ENCODE data around the gene UCK1.

The UCK1 gene

DNA sequence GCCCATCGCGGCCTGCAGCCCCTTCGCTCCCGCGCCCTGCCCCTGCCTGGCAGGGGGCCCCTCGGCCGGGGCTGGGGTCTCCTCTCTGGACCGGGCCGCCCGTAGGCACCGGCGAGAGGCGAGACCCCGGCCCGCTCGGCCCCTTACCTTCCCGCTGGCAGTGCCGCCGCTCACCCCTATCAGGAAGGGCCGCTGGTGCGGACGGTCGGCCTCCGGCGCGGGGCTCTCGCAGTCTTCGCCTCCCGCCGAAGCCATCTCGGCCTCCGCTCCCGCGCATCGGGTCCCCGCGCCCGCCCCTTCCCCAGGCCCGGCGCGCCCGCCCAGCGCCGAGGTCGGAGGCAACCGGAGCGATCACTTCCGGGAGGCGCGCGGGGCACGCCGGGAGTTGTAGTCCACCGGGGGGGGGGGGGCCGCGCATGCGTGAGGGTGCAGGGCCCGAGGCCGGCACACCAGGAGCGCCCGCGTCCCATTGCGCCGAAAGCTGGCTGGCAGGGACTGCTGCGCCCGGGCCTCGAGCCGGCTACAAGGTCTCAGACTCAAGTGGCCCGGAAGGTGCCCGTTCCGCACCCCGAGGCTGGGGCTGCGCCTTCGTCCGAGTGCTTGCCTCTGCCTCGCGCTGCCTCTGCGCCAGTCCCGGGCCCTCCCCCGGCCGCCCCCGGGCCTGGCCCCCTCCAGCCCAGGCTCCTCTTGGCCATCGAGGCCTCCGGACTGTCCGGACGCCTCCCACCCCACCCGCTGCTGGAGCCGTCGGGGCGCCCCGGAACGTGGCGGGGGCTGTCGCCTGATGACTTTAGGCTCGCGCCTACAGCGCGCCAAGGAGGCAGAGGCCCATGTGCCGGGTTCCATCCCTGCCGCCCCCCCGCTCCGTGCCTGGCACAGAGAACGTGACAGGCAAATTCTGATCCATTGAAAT is at the start of gene UCK1:
UCK1 (minus strand) TSS at position 344 of the 913 bp plus-strand sequence; CDS start at position 255, 89 bp downstream.
- peak; percentile 73 for DNase-seq

DNA sequence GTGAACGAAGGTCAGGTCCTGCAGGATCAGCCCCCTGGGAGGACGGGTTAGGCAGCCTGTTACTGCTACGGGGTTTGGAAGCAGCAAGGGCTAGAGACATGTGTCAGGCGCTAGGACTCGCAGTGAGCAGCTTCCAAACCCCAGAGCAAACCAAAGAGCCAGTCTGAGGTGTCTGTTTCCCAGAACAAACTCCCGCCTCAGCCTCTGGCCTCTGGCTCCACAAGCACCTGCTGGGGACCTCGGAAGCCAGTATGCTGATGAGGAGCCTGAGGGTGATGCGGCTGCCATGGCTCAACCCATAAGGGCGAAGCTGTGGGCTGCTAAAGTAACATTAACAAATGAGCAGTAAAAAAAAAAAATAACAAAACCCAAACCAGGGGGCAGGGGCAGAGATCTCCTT is 49.3 kb upstream of the UCK1 start:
- no peak for DNase-seq

DNA sequence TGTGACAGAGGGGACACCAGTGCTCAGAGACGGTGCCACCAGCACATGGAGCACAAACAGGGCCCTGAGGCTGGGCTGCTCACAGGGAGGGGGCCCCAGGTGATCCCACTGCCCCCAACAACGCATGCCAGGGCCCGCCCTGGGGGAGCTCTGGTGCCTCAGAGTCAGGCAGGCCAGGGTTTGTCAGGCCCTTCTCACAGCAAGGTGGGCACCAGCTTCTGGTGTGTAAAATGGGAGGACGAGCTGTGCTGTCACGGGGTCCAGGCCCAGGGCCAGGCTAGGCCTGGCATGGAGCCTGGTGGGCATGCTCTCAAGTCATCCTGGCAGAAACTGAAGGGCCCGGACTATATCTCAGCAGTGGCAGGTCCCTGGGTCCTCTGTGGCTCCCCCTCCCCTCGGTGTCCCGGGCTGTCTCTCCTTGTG is 48.7 kb upstream of the UCK1 start:
- no peak for DNase-seq

DNA sequence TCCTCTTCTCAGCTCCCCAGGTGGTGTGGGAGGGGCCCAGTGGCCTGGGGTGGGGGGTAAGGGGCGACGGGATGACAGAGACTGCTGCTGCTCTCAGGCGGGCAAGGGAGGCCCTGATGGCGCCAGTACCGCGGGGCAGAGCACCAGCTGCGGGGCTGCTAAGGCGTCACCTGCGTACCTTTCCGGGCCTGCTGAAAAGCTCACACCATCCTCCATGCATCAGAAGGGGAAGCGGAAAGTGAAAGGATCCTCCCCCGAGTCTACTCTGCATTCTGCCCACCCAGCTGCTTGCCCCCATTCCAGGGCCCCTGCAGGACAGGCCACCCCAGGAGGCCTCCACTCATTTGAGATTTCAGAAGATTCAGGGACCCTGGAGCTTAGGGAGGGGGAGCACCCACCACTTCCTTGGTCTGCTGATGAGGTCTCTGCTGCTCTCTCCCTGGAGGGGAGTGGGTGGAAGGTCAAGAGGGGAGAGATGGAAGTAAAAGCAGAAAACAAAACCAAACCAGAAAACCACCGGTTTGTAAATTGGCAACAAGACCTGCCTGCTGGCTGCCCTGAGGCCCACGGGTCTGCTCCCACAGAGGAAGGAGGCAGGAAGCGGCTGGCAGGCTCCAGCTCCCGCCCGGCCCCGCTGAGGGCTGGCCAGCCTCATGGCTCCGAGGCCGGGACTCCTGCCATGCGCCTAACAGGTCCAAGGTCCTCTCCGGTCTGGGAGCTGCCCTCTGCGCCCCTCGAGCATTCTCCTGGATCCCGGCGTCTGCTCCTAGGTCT is 47.9 kb upstream of the UCK1 start:
- peak; percentile 58 for DNase-seq

DNA sequence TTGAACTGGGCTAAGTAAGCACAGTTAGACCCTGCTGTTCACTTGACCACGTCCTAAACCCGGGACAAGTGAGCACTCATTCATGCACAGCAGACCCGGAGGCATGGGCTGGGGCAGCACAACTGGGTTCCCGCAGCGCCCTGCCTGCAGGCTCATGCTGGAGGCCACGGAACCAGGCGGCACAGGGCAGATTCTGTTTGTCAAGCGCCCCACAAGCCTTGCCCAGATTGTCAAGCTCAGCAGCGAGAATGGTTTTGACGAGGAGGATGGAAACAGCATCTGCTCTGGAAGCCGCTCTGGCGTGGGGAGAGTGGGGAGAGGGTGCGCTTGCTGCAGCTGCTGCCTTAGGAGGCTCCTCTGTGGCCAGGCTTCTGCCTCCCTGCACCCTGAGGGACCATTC is 47.0 kb upstream of the UCK1 start:
- DNase-seq = no peak

DNA sequence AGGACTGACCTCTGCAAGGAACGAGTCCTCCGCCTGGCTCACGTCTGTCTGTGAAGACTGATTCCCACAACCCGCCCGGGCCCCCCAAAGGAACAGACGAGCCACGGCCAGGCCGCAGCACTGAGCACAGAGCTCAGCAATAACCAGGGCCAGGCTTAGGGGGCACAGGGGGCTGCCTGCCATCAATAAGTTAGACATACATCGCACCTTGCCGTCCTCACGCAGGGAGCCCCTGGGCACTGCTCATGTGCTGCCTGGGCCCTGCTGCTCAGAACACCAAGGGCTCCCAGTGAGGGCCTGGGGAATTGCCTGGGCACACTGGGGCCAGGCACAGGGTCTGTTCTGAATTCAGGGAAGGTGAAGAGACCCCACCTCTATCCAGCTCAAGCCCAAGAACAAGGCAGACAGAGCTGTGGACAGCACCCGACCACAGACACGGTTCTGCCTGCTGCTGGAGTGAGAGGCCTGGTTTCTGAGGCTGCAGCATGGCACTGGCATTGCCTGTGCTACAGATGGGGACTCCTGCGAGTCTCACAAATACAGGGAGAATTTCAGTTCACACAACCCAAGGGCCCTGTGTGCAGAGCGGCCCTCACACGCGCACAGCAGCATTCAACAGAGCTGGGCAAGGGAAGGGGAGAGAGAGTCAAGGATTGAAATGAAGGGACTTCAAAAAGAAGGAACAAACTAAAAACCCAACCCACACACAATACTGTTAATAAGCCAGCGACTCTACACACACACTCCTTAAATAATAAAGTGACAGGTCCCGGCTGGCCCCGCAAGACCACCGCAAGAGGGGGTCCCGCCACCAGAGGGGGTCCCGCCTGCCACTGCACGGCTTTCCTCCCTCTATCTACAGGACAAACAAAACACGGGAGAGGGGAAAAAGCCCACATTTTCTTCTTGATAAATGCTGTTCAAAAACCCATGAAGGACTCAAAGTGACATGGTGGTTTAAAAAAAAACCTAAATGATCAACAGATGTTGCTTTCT is 46.2 kb upstream of the UCK1 start:
- DNase-seq = no peak

DNA sequence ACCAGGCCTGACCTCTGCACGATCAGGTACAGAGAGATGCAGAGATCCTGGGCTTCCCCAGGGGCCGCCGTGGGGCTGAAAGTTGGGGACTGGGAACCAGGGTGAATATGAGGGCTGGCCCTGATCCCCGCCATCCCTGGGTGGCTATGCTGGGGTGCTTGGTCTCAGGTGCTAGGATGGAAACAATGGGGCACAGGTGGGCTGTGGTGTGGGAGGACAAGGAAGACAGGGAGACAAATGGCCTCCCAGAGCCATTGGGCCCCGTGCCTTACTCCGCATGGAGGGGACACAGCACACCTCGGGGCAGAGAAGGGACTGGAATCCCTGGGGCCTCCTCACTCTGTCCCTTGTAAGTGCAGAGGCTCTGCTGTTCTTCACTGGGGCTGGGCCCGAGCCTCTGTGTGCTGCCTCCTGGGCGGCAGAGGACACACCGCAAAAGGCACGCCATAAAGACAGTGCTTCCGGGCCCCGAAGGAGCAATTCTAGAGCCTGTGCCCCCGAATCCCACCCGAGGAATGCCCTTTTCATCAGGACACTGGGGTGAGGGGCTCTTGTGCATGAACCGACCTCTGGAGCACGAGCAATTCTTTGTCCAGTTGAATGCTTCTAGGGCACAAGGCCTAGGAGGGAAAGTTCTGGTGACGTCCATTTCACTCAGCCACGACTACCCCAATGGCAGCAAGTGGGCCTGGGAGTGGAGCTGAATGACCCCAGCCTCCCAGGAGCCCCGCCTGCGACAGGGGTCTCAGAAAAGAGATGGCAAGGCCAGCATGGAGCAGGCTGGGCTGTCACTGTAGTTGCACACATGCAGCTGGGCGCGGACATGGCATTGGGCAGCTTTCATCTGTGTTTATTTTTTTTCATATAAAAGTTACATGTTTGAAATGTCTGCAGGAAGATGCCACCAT is 45.1 kb upstream of the UCK1 start:
- no peak for DNase-seq

DNA sequence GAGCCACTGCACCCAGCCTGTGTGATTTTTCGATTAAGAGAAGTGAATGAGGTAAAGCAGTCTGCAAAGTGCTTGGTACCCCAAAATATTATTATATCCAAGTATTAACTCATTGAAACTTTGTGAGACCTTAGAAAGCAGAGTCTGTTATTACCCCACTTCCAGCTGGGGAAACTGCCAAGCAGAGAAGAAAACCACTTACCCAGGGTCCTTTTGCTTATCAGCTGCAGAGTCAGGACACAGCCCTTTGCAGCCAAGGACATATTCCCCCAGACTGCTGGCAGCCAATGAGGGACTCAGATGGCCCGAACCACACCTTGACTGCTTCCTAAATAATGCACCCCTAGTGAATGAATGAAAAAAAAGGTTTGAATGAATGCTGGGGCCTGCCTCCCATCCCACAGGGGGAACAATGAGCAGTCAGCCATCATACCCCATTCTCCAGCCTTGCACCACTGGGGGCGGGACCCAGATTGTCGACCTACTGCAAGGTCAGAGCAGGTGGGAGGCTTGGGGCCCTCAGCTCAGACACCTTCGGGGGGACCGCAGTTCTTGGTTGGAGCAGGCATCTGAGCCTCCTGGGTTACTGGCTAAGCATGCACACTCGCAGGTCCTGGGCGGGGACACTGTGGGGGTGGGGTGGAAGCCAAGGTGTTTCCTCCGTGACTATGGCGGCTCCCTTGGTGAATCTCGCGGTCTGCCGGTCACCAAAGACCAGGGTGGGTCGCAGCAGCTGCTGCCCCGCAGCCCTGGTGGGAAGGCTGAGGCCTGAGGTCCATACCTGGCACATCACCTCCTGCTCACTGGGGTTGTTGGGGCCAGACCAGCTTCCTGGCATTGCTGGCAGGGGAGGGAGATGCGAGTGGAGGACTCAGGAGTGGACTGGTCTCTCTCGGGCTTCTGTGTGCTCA is 43.9 kb upstream of the UCK1 start:
- DNase-seq = no peak

DNA sequence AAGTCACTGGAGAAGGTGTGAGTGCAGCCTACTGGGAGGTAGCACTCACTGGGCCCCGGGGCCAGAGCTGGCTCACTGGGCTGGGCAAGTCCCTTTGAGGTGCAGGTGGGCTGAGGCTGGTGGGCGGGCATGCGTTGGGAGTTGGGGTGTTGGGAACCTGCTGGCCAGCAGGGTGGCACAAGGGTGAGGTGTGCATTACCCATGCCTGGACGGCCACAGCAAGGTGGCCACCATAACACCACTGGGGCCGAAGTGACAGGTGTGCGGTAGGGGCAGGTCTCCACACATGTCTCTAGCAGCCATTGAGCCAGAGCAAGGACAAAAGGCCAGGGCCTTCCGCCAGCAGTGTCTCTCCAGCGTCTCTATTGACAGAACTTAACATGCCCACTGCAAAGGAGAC is 36.8 kb upstream of the UCK1 start:
- DNase-seq = no peak

DNA sequence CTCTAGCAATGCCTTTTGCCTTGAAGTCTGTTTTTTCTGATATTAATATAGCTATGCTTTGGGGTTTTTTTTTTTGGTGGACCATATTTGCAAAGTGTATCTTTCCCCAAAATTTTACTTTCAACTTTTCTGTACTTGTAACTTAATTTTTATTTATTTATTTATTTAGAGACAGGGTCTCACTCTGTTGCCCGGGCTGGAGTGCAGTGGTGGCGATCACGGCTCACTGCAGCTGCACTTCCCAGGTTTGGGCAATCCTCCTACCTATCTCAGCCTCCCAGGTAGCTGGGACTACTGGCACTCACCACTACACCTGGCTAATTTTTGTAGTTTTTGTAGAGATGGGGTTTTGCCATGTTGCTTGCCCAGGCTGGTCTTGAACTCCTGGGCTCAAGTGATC is 35.1 kb upstream of the UCK1 start:
- DNase-seq = no peak

DNA sequence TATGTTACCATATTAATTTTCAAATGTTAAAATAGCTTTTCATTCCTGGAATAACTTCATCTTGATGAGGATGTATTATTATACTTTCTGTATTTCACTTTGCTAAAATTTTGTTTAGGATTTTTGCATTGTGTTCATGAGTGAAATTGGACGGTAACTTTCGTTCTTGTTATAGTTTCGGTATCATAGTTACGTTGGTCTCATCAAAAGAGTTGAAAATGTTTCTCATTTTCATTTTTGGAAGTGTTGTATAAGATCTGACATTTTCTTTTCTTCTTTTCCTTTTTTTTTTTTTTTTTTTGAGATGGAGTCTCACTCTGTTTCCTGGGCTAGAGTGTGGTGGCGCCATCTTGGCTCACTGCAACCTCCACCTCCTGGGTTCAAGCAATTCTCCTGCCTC is 34.3 kb upstream of the UCK1 start:
- no peak for DNase-seq

DNA sequence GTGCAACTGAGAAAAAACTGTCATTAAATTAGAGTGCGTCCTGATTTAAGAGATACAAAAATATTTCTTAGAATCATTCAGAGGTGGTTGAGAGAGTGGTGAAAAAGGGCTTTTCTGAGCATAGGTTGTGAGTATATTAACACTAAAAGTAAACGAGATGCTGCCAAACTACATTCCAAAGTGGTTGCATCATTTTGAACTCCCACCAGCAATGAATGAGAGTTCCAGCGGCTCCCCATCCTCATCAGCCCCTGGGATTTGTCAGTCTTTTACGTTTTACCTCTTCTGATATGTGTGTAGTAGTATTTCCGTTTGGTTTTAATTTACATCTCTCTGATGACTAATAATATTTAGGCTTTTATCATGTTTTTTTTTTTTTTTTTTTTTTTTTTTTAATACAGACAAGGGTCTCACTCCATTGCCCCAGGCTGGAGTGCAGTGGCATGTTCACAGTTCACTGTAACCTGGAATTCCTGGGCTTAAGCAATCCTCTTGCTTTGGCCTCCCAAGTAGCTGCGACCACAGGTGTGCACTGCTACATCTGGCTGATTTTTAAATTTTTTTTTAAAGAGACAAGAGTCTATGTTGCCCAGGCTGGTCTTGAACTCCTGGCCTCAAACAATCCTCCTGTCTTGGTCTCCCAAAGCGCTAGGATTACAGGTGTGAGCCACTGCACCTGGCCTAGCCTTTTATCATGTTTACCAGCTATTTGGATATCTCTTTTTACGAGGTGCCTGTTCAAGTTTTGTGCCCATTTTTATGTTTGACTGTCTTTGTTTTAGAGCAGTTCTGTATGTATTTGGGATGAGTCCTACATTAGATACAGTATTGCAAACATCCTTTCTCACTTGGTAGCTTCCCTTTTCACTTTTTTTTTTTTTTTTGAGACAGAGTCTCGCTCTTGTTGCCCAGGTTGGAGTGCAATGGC is 31.2 kb upstream of the UCK1 start:
- DNase-seq = no peak

DNA sequence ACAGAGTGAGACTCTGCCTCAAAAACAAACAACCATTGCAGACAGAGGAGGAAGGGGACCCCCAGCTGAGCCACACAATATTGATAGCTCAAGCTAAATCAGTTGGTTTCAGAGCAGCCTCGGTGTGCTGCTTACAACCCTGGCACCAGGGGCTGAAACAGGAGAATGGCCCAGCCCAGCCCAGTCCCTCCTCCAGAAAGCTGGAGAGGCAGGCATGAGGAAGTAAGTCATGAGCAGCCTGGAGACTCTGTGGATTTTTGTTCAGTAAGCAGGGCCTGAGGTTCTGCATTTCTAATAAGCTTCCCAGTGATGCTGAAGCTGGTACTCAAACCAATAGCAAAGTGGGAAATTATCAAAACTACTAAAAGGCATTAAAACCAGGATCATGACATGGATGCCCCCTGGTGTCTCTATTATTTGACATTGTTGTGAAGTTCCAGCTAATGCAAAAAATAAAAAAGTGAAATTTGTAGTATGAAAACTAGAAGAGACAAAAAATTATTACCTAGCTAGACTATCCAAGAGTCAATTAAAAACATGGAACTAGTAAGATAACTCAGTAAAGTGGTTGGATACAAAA is 28.4 kb upstream of the UCK1 start:
- DNase-seq = no peak

DNA sequence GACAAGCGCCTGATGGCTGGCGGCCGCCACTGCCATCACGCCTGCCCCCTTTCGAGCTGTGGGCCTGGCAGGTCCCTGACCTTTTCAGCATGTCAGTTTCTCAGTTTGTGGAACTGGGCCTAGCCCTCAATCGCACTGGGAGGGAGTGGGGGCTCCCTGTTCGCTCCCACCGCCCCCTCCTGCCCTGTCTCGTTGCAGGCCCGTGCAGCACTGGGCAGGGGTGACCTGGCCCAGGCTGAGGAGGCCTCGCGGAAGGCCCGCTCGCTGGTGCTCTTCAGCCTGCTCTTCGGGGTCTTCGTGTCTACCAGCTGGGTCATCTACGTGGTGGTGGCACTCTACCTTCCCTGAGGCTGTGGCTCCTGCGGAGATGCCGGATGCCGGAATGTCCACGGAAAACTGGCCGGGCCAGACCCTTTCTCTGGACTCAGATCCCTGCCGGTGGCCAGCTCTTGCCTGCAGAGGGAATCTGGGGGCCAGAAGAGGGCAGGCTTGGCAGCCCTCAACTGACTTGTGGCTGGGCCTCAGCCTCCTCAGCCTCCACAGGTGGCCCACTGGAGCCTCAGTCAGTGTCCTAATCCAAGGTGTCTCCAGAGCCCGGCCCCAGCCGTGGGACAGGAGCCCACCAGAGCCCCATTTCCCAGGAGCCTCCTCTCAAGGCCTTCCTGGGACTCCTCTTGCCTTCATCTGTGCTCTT is 26.9 kb upstream of the UCK1 start:
- no peak for DNase-seq

DNA sequence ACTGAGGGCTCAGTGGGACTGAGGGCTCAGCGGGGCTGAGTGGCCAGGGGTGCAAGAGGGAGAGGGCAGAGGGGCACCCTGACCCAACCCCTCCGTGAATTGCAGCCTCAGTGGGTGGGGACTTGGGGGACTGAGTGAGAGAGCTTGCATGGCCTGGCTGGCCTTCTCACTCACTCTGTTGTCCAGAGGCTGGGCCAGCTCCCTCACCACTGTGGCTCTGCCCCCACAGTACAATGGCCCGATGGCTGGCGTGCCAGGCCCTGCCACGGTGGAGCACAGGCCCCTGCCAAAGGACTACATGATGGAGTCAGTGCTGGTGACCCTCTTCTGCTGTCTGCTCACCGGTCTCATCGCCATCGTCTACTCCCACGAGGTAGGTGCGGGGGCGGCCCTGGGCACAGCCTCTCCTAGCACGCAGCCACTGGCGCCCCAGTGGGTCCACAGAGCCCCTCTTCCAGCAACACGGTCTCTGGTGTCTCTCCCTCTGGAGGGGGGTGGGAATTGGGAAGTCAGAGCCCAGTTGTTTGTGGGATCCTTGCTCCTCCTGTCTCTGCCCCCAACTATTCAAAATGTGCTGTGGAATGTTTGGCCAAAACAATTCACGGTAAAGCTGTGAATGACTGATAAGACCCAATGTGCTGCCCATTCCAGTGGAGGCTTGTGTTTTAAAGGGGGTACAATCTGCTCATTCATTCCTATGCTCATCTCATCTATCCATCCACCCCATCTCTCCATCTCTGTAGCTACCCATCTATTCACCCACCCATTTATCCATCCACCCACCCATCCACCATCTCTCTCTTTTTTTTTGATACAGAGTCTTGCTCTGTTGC is 25.0 kb upstream of the UCK1 start:
- no peak for DNase-seq

DNA sequence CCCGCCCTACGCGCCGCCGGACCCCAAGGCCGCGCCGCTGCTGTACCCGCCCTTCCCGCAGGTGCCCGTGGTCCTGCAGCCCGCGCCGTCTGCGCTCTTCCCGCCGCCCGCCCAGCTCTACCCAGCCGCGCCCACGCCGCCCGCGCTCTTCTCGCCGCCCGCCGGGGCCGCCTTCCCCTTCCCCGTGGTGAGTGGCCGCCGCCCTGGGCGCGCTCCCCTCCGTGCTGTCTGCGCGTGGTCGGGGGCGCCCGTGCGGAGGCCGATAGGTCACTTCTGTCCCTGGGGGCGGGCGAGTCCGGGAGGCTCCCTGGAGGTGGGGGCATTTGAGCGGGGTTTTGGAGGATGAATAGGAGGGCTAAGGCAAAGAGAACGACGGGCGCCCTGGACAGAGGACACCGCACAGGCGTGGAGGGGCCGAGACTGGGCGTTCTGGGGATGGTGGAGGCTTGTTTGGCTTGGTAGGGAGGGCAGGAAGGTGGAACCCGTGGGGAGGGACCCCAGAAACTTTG is 23.8 kb upstream of the UCK1 start:
- no peak for DNase-seq
